HL-60 (cell line): ENCODE measurements around the gene PARP16.
"Not testable (repeated sequence)": the region's sequence is repeated elsewhere in the genome, so short reads cannot be mapped to it uniquely, and the experiment has no call there.

Source experiments
- DNase-seq, 2 experiments: peaks; one replicate each; pipeline ENCODE4 v3.0.0-alpha.2; 2010 to 2020; ENCODE audit warnings: low read depth in 1 of 2, low spot score in 1 of 2
- H3K27ac ChIP-seq: fragments of 250-450 bp; sonication (Bioruptor Pico); replicated peaks from 2 replicates; pipeline ENCODE4 v1.5.1; 2020; ENCODE audit warnings: mild to moderate bottlenecking, moderate library complexity
- H3K27me3 ChIP-seq: fragments of 250-450 bp; sonication (Bioruptor Pico); 2 replicates; pipeline ENCODE4 v1.5.1; 2021; ENCODE audit warnings: mild to moderate bottlenecking, moderate library complexity; ENCODE audit not compliant: insufficient read depth, poor library complexity, severe bottlenecking
- H3K4me3 ChIP-seq: replicated peaks from 2 replicates; pipeline ENCODE4 v1.5.1; 2011; ENCODE audit warnings: mild to moderate bottlenecking, control low read depth, low read length; ENCODE audit not compliant: insufficient read depth
- GABPA ChIP-seq: IDR thresholded peaks from 2 replicates; pipeline ENCODE4 v1.6.1; 2012; ENCODE audit warnings: low read depth
- POLR2AphosphoS5 ChIP-seq: IDR thresholded peaks from 2 replicates; pipeline ENCODE4 v1.6.1; 2012; ENCODE audit warnings: low read depth
- SPI1 ChIP-seq: IDR thresholded peaks from 2 replicates; pipeline ENCODE4 v1.6.1; 2012; ENCODE audit warnings: low read depth, mild to moderate bottlenecking, borderline replicate concordance
- TF ChIP-seq, protein P1 (sequence below): IDR thresholded peaks from one replicate; pipeline ENCODE4 v1.5.1; 2011; ENCODE audit warnings: low read length, control low read depth, inconsistent platforms; ENCODE audit not compliant: insufficient read depth
- TF ChIP-seq, protein P2 (sequence below): IDR thresholded peaks from 2 replicates; pipeline ENCODE4 v1.6.1; 2012; ENCODE audit warnings: low read depth; ENCODE audit not compliant: insufficient replicate concordance

The PARP16 gene

DNA sequence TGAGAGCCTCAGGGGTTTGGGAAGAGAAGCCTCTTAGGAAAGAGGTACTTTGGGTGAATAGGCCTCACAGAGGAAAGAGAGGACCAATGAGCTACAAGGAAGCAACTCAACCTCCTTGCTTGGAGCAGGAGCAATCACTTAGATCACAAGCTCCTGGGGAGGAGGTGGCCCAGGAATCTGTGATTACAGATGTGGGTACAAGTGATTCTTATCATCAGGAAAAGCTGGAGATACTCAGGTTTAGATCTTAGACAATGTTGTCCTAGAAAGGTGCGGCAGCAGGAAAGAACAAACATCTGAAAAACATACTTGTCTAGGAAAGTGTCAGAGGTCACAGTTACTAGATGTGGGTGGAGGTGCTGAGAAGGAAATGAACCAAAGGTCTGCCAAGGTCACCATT is 8.2 kb downstream of the PARP16 start:
- no peak for TF ChIP-seq POLR2AphosphoS5
- TF ChIP-seq, protein P1, sequence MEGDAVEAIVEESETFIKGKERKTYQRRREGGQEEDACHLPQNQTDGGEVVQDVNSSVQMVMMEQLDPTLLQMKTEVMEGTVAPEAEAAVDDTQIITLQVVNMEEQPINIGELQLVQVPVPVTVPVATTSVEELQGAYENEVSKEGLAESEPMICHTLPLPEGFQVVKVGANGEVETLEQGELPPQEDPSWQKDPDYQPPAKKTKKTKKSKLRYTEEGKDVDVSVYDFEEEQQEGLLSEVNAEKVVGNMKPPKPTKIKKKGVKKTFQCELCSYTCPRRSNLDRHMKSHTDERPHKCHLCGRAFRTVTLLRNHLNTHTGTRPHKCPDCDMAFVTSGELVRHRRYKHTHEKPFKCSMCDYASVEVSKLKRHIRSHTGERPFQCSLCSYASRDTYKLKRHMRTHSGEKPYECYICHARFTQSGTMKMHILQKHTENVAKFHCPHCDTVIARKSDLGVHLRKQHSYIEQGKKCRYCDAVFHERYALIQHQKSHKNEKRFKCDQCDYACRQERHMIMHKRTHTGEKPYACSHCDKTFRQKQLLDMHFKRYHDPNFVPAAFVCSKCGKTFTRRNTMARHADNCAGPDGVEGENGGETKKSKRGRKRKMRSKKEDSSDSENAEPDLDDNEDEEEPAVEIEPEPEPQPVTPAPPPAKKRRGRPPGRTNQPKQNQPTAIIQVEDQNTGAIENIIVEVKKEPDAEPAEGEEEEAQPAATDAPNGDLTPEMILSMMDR: no peak
- no peak for TF ChIP-seq GABPA
- TF ChIP-seq, protein P2, sequence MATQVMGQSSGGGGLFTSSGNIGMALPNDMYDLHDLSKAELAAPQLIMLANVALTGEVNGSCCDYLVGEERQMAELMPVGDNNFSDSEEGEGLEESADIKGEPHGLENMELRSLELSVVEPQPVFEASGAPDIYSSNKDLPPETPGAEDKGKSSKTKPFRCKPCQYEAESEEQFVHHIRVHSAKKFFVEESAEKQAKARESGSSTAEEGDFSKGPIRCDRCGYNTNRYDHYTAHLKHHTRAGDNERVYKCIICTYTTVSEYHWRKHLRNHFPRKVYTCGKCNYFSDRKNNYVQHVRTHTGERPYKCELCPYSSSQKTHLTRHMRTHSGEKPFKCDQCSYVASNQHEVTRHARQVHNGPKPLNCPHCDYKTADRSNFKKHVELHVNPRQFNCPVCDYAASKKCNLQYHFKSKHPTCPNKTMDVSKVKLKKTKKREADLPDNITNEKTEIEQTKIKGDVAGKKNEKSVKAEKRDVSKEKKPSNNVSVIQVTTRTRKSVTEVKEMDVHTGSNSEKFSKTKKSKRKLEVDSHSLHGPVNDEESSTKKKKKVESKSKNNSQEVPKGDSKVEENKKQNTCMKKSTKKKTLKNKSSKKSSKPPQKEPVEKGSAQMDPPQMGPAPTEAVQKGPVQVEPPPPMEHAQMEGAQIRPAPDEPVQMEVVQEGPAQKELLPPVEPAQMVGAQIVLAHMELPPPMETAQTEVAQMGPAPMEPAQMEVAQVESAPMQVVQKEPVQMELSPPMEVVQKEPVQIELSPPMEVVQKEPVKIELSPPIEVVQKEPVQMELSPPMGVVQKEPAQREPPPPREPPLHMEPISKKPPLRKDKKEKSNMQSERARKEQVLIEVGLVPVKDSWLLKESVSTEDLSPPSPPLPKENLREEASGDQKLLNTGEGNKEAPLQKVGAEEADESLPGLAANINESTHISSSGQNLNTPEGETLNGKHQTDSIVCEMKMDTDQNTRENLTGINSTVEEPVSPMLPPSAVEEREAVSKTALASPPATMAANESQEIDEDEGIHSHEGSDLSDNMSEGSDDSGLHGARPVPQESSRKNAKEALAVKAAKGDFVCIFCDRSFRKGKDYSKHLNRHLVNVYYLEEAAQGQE: no peak
- TF ChIP-seq SPI1: no peak
- no peak for DNase-seq

DNA sequence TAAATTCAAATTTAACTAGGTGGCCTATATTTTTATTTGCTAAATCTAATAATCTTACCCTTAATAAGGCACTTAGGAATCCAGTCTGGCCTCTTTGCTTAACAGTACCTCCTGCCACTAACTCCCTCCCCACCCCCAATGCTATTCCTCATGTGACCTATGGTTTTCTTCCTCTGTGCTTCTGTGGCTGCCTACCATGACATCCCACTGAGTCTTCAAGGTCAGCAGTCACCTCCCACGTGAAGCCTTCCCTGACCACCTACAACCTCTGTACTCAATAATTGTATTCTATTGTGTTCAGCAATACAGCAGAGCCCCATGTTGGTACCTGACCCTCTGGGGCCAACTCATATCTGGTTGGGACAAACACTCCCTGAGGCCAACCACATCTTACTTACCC is 9.7 kb downstream of the PARP16 start:
- no peak overlapping the region for H3K27ac ChIP-seq
- no peak for TF ChIP-seq SPI1
- no peak for TF ChIP-seq GABPA
- no peaks in the 10 kb centered on the region for H3K27me3 ChIP-seq
- no peak for DNase-seq
- H3K4me3 ChIP-seq: no peak overlapping the region

More for the DNA sequence above, 8.2 kb downstream of the PARP16 start:
- Histone ChIP-seq H3K27ac (no peak overlapping the region), H3K27me3 (no peaks in the 10 kb centered on the region), H3K4me3 (no peak overlapping the region)

DNA sequence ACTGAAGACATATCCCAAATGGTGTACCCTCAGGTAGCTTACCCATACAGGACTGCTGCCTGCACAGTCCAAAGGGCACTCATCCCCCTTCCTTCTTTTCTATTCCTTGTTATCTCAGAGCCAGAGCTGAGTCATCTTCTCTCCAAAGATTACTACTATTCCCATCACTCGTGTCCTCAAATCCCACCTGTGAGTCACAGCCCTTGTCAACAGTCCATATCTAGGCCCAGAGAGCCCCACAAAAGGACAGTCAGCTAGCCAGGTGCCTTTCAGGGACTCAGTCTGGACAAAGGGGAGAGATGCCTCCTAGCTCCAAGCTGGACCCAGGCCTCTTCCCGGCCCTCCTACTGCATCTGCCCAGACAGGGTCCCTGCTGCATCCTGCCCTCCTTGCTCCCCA is 11.0 kb downstream of the PARP16 start:
- no peak for DNase-seq

DNA sequence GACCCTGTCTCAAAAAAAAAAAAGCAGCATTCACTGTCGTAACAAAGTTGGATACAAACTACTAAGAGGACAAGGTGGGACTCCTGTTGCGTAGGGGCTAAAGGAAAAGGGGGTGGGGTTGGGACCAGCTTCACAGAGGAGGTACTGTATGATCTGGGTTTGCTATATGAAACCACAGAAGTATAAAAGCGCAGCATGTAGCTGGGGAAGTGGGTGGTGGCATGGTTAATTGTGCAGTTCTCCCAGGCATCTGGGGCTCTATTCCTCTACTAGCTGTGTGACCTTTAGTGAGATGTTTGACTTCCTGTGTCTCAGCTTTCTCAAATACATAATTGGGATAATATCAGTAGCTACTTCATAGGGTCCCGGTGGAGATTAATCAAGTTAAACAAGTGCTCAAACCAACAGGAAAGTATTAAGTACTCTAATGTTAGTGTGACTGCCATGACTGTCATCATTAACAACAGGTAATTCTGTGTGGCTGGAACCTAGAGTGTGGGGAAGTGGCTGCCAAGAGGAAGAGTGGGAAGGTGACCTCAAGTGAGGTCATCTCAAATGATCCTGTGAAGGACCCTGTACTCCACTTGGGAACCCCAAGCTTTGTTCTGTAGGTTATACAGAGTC is 11.5 kb downstream of the PARP16 start:
- Histone ChIP-seq H3K4me3 (no peak overlapping the region), H3K27me3 (no peaks in the 10 kb centered on the region), H3K27ac (no peak overlapping the region)
- DNase-seq: no peak
- 0 out of 2 replicates have a peak, but pooled peaks have one; percentile 2 for TF ChIP-seq SPI1
- TF ChIP-seq GABPA: no peak

More for the DNA sequence above, 11.0 kb downstream of the PARP16 start:
- Histone ChIP-seq H3K27me3 (no peaks in the 10 kb centered on the region), H3K4me3 (no peak overlapping the region), H3K27ac (no peak overlapping the region)
- TF ChIP-seq, protein P1: no peak
- no peak for TF ChIP-seq SPI1
- no peak for TF ChIP-seq POLR2AphosphoS5
- no peak for TF ChIP-seq GABPA
- TF ChIP-seq, protein P2: no peak

DNA sequence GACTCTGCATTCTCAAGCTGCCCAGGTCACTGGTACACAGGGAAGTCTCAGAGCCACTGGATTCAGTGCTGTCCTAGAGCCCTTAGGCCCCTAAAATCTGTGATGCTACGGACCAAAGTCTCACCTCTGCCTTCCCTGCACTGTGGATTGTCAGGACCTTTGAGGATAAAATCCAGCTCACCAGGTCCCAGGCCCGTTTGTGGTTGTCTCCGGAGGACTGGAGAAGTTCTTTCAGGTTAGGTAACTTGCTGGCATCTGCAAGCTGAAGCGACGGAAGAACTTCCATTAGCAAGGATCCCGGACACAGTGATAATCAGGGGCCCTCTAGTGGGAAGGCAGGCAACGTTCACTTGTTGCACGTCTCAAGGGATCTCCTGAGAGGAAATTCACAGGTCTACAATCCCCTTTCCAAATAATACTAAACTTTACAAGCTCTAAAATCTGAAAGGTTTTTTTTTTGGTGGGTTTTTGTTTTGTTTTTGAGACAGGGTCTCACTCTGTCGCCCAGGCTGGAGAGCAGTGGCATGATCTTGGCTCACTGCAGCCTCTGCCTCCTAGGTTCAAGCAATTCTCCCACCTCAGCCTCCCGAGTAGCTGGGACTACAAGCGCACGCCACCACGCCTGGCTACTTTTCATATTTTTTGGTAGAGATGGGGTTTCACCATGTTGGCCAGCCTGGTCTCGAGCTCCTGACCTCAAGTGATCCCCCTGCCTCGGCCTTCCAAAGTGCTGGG is 15.7 kb downstream of the PARP16 start:
- H3K27ac ChIP-seq, H3K27me3 ChIP-seq, H3K4me3 ChIP-seq: not testable (repeated sequence)
- TF ChIP-seq, protein P1: peak; percentile 89
- peak; percentile 40 to 78 for DNase-seq
